ENCODE measurements around the gene FOXA2.

DNA sequence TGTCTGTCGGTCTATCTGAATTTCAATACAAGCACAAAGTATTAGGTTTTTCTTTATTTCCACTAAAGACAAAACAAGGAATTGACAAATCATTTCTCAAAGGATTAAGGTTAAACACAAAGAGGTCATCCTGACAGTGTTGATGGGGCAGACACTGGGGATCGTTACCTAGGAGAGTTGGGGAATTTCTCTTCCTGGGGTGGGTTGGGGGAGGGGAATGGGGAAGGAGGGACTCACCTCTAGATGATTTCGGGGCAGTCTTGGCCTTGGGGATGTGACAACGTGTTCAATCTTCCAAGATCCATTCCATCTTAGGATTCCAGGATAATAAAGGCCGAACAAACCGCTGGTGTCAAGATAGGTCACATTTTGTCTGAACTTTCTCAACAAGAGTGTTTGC is 35.4 kb upstream of the FOXA2 start:
- no peak for TF ChIP-seq GATA2 (IDR thresholded peaks at IDR 0.05; ENCODE audit: low read depth, low read length)
- TF ChIP-seq GATA3 (IDR thresholded peaks at IDR 0.05; ENCODE audit: low read depth, low read length) = no peak

Measured in SH-SY5Y (cell line).